Neural cell (in vitro differentiated cells): ENCODE measurements around the gene FLACC1. TPM values are rescaled to one million over a fixed set of nuclear protein-coding genes. Genes with fewer than 3 reads are reported as not detected.

Experiments
- H2AFZ ChIP-seq: fragments of 200-600, 300-800 bp; sonication (generic), shearing (Covaris generic); 2 replicates; pipeline ENCODE4 v1.6.0; 2014; ENCODE audit warnings: low read depth, mild to moderate bottlenecking, antibody characterized with exemption, low read length, moderate library complexity
- H3F3A ChIP-seq: fragments of 200-600 bp; shearing (Covaris generic); 2 replicates; pipeline ENCODE4 v1.6.1; 2016; ENCODE audit warnings: mild to moderate bottlenecking, moderate library complexity, mixed read lengths, antibody characterized with exemption, low read length; ENCODE audit not compliant: insufficient read depth, poor library complexity, severe bottlenecking
- H3K27ac ChIP-seq: fragments of 200-600, 300-800 bp; sonication (generic), shearing (Covaris generic); 2 replicates; pipeline ENCODE4 v1.5.1; 2014; ENCODE audit warnings: mild to moderate bottlenecking, low read length, moderate library complexity
- H3K27me3 ChIP-seq: fragments of 300-800, 200-600 bp; sonication (generic), shearing (Covaris generic); 2 replicates; pipeline ENCODE4 v1.6.0; 2014; ENCODE audit warnings: mild to moderate bottlenecking, low read depth, low read length, moderate library complexity; ENCODE audit not compliant: insufficient read depth
- H3K36me3 ChIP-seq: fragments of 300-800, 200-600 bp; sonication (generic), shearing (Covaris generic); 2 replicates; pipeline ENCODE4 v1.5.1; 2014; ENCODE audit warnings: mild to moderate bottlenecking, antibody characterized with exemption, low read length, moderate library complexity; ENCODE audit not compliant: insufficient read depth
- H3K4me2 ChIP-seq: fragments of 300-800, 200-600 bp; sonication (generic), shearing (Covaris generic); 2 replicates; pipeline ENCODE4 v1.6.0; 2014; ENCODE audit warnings: mild to moderate bottlenecking, low read length
- H3K4me3 ChIP-seq: fragments of 300-800, 200-600 bp; sonication (generic), shearing (Covaris generic); 2 replicates; pipeline ENCODE4 v1.5.1; 2014; ENCODE audit warnings: mild to moderate bottlenecking, low read length, moderate library complexity
- H3K79me2 ChIP-seq: fragments of 200-600 bp; shearing (Covaris generic); replicated peaks from 2 replicates; pipeline ENCODE4 v1.6.0; 2014; ENCODE audit warnings: mild to moderate bottlenecking, low read length, moderate library complexity; ENCODE audit not compliant: insufficient read depth
- H3K9ac ChIP-seq: fragments of 300-800, 200-600 bp; sonication (generic), shearing (Covaris generic); 2 replicates; pipeline ENCODE4 v1.6.1; 2016; ENCODE audit warnings: mild to moderate bottlenecking, low read length, mixed read lengths
- H3K9me2 ChIP-seq: fragments of 200-600 bp; shearing (Covaris generic); 2 replicates; pipeline ENCODE4 v1.6.1; 2016; ENCODE audit warnings: mild to moderate bottlenecking, low read length, mixed read lengths; ENCODE audit not compliant: insufficient read depth
- H3K9me3 ChIP-seq: fragments of 200-600, 300-800 bp; sonication (generic), shearing (Covaris generic); 2 replicates; pipeline ENCODE4 v1.6.1; 2016; ENCODE audit warnings: mild to moderate bottlenecking, mixed run types, low read length, moderate library complexity, mixed read lengths
- H4K20me1 ChIP-seq: fragments of 200-600 bp; shearing (Covaris generic); 2 replicates; pipeline ENCODE4 v1.6.1; 2016; ENCODE audit warnings: mild to moderate bottlenecking, mixed run types; ENCODE audit not compliant: insufficient read depth
- CTCF ChIP-seq: fragments of 450-650 bp; IDR thresholded peaks from 2 replicates; pipeline ENCODE4 v1.5.1; 2014; ENCODE audit warnings: antibody characterized with exemption, mild to moderate bottlenecking, moderate library complexity; ENCODE audit not compliant: poor library complexity, severe bottlenecking
- EP300 ChIP-seq: fragments of 450-650 bp; conservative IDR thresholded peaks from 2 replicates; pipeline ENCODE4 v1.6.1; 2014; ENCODE audit warnings: antibody characterized with exemption, mild to moderate bottlenecking, moderate library complexity; ENCODE audit not compliant: poor library complexity, severe bottlenecking
- EZH2 ChIP-seq: fragments of 200-600, 300-800 bp; shearing (Covaris generic), sonication (generic); IDR thresholded peaks from 2 replicates; pipeline ENCODE4 v1.6.1; 2014; ENCODE audit warnings: antibody characterized with exemption, low read length, borderline replicate concordance, mild to moderate bottlenecking; ENCODE audit not compliant: insufficient read depth, poor library complexity, severe bottlenecking
- MXI1 ChIP-seq: fragments of 450-650 bp; conservative IDR thresholded peaks from 2 replicates; pipeline ENCODE4 v1.6.1; 2014; ENCODE audit warnings: antibody characterized with exemption, mild to moderate bottlenecking; ENCODE audit not compliant: poor library complexity, severe bottlenecking
- POLR2AphosphoS5 ChIP-seq: IDR thresholded peaks from 2 replicates; pipeline ENCODE4 v1.6.1; 2012
- RAD21 ChIP-seq: fragments of 450-650 bp; conservative IDR thresholded peaks from 2 replicates; pipeline ENCODE4 v1.6.1; 2014; ENCODE audit warnings: antibody characterized with exemption, mild to moderate bottlenecking, moderate library complexity
- REST ChIP-seq: IDR thresholded peaks from 2 replicates; pipeline ENCODE4 v1.6.1; 2012; ENCODE audit warnings: borderline replicate concordance
- SMC3 ChIP-seq: fragments of 450-650 bp; conservative IDR thresholded peaks from 2 replicates; pipeline ENCODE4 v1.6.1; 2014; ENCODE audit warnings: antibody characterized with exemption, mild to moderate bottlenecking, moderate library complexity; ENCODE audit not compliant: poor library complexity
- TAF1 ChIP-seq: IDR thresholded peaks from 2 replicates; pipeline ENCODE4 v1.6.1; 2012; ENCODE audit warnings: low read depth
- polyA plus RNA-seq: library from polyadenylated mRNA; depleted of rRNA; stranded (reverse); fragments of >200 nt; gene quantifications from 2 replicates; pipeline ENCODE4 v1.2.3, GENCODE V29; 2014

The FLACC1 gene
- polyA plus RNA-seq, 1 donor from 2014 or later, result 1.8 TPM

- TF ChIP-seq MXI1 (no peak), CTCF (no peak), EZH2 (no peak), SMC3 (no peak), RAD21 (no peak), POLR2AphosphoS5 (no peak), TAF1 (no peak), EP300 (no peak), REST (no peak)
- Histone ChIP-seq H2AFZ (no peak overlapping the region), H3K4me3 (no peak overlapping the region)
Measured at GRCh38 chr2:201246280-201246679, 110.9 kb downstream of the FLACC1 start.

GRCh38 chr2:201244829-201245228, 112.3 kb downstream of the FLACC1 start:
- Histone ChIP-seq H3K79me2 (no peaks in the 10 kb centered on the region), H2AFZ (no peak overlapping the region)
- TF ChIP-seq EP300 (no peak), TAF1 (no peak), MXI1 (no peak), CTCF (no peak), REST (no peak), POLR2AphosphoS5 (no peak), SMC3 (no peak), RAD21 (no peak), EZH2 (no peak)

More at GRCh38 chr2:201246280-201246679, 110.9 kb downstream of the FLACC1 start:
- no peaks in the 10 kb centered on the region for H3K79me2 ChIP-seq
- no peak overlapping the region for H3K4me2 ChIP-seq
- no peaks in the 10 kb centered on the region for H3K36me3 ChIP-seq
- no peaks in the 10 kb centered on the region for H4K20me1 ChIP-seq
- H3K9ac ChIP-seq, result no peak overlapping the region
- H3F3A ChIP-seq, result no peaks in the 10 kb centered on the region
- no peak overlapping the region for H3K27ac ChIP-seq
- no peaks in the 10 kb centered on the region for H3K9me2 ChIP-seq
- H3K27me3 ChIP-seq, result no peaks in the 10 kb centered on the region
- no peaks in the 10 kb centered on the region for H3K9me3 ChIP-seq

More at GRCh38 chr2:201244829-201245228, 112.3 kb downstream of the FLACC1 start:
- H3K27ac ChIP-seq, result no peak overlapping the region
- no peaks in the 10 kb centered on the region for H4K20me1 ChIP-seq
- no peak overlapping the region for H3K4me3 ChIP-seq
- no peak overlapping the region for H3K9ac ChIP-seq
- no peaks in the 10 kb centered on the region for H3K27me3 ChIP-seq
- H3K9me3 ChIP-seq, result no peaks in the 10 kb centered on the region
- no peaks in the 10 kb centered on the region for H3F3A ChIP-seq
- no peak overlapping the region for H3K4me2 ChIP-seq
- no peaks in the 10 kb centered on the region for H3K9me2 ChIP-seq
- no peaks in the 10 kb centered on the region for H3K36me3 ChIP-seq
